OCI-LY7 (cell line): ENCODE data around the gene FKBP11. TPM values are rescaled to one million over a fixed set of nuclear protein-coding genes. Genes with fewer than 3 reads are reported as not detected.

Experiments used
- BruUV-seq: library from RNA; stranded (reverse); fragments of 400-500 nt; replicated peaks from 2 replicates; lab custom pipeline; 2021; lab: Mats Ljungman, UMichigan
- CTCF ChIA-PET: fragments of 300-600 bp; sonication (Branson Sonifier 250); formaldehyde crosslinking; loops from one replicate; lab custom pipeline; 2022; ENCODE audit warnings: antibody characterized with exemption; ENCODE audit not compliant: unreplicated experiment; lab: Charles Lee
- POLR2A ChIA-PET: fragments of 300-600 bp; sonication (Branson Sonifier 250); formaldehyde crosslinking; loops from one replicate; lab custom pipeline; 2022; ENCODE audit warnings: antibody characterized with exemption; lab: Charles Lee
- DNase-seq: peaks from one replicate; pipeline ENCODE4 v3.0.0-alpha.2; 2015; ENCODE audit warnings: low spot score
- H2AFZ ChIP-seq: fragments of 200-600 bp; sonication (generic), shearing (Covaris generic); 2 replicates; pipeline ENCODE4 v1.6.1; 2014; ENCODE audit warnings: mild to moderate bottlenecking, antibody characterized with exemption, low read length, moderate library complexity
- H3K27ac ChIP-seq: fragments of 200-600 bp; sonication (generic); 2 replicates; pipeline ENCODE4 v1.5.1; 2014; ENCODE audit warnings: mixed run types, low read depth, mild to moderate bottlenecking, moderate library complexity, low read length, inconsistent platforms; ENCODE audit not compliant: poor library complexity, severe bottlenecking
- H3K36me3 ChIP-seq: fragments of 200-600 bp; sonication (generic); 2 replicates; pipeline ENCODE4 v1.6.1; 2014; ENCODE audit warnings: mild to moderate bottlenecking, antibody characterized with exemption, low read length, moderate library complexity, mixed read lengths; ENCODE audit not compliant: insufficient read depth
- H3K4me1 ChIP-seq: fragments of 200-600 bp; sonication (generic); 2 replicates; pipeline ENCODE4 v1.5.1; 2014; ENCODE audit warnings: mild to moderate bottlenecking, low read length; ENCODE audit not compliant: insufficient read depth, poor library complexity, severe bottlenecking
- H3K4me2 ChIP-seq: fragments of 200-600 bp; sonication (generic); 2 replicates; pipeline ENCODE4 v1.6.1; 2014; ENCODE audit warnings: mild to moderate bottlenecking, low read length
- H3K4me3 ChIP-seq: fragments of 200-600 bp; sonication (generic); 2 replicates; pipeline ENCODE4 v1.5.1; 2014; ENCODE audit warnings: mild to moderate bottlenecking, low read depth, low read length; ENCODE audit not compliant: poor library complexity, severe bottlenecking
- H3K79me2 ChIP-seq: fragments of 200-600 bp; sonication (generic); 2 replicates; pipeline ENCODE4 v1.6.1; 2016; ENCODE audit warnings: low read depth, mild to moderate bottlenecking, low read length, moderate library complexity, mixed read lengths; ENCODE audit not compliant: insufficient read depth
- H3K9me2 ChIP-seq: fragments of 200-600 bp; sonication (generic); 2 replicates; pipeline ENCODE4 v1.6.1; 2016; ENCODE audit warnings: mild to moderate bottlenecking, low read length, mixed read lengths; ENCODE audit not compliant: insufficient read depth
- H3K9me3 ChIP-seq: fragments of 200-600 bp; sonication (generic); 2 replicates; pipeline ENCODE4 v1.6.1; 2014; ENCODE audit warnings: mild to moderate bottlenecking, mixed run types, low read length, mixed read lengths
- H4K20me1 ChIP-seq: fragments of 200-600 bp; sonication (generic); 2 replicates; pipeline ENCODE4 v1.6.1; 2014; ENCODE audit warnings: mild to moderate bottlenecking, antibody characterized with exemption, low read length, moderate library complexity, mixed read lengths; ENCODE audit not compliant: insufficient read depth
- CTCF ChIP-seq: fragments of 200-600 bp; sonication (generic); conservative IDR thresholded peaks from 2 replicates; pipeline ENCODE4 v1.5.1; 2014; ENCODE audit warnings: mild to moderate bottlenecking, antibody characterized with exemption, low read length, moderate library complexity, mixed read lengths
- EZH2phosphoT487 ChIP-seq: fragments of 200-600 bp; sonication (generic); IDR thresholded peaks from 2 replicates; pipeline ENCODE4 v1.6.1; 2018; ENCODE audit warnings: low read depth, borderline replicate concordance, mild to moderate bottlenecking, mixed run types, antibody characterized with exemption, low read length, moderate library complexity, mixed read lengths
- intact Hi-C: fragments of 100-400 bp; cut with micrococcal nuclease; formaldehyde crosslinking; loops from one replicate; pipeline ENCODE4 v1.10.0; 2022; ENCODE audit not compliant: unreplicated experiment
- total RNA-seq, 2 experiments: library from RNA; depleted of rRNA in 1 of 2; stranded (reverse); fragments of >200 nt in 1 of 2; shearing (Covaris generic) in 1 of 2; gene quantifications; 2 replicates each; pipeline ENCODE4 v1.2.3, GENCODE V29; 2014 to 2022

FKBP11 gene
- total RNA-seq, 2 experiments from 2014 or later = 18.7 to 66.2 TPM

GRCh38 chr12:48881686-48882314 is 43.5 kb downstream of the FKBP11 start:
- CTCF ChIA-PET = interaction anchor here (0.7 kb wide), 1 partner anchor 9 kb away, joined by 3 read pairs; no protein-coding TSS in a partner anchor
- POLR2A ChIA-PET = interaction anchor here (1.0 to 1.2 kb wide), 2 partner anchors 17 to 29 kb away, joined by 3 to 4 read pairs; no protein-coding TSS in a partner anchor

GRCh38 chr12:48880647-48881046 is 44.6 kb downstream of the FKBP11 start:
- H3K9me3 ChIP-seq = no peaks in the 10 kb centered on the region
- no TSS peak for BruUV-seq
- no peak for DNase-seq
- H3K9me2 ChIP-seq = no peaks in the 10 kb centered on the region
- ChIA-PET CTCF (interaction anchor here (1.1 kb wide), 1 partner anchor 9 kb away, joined by 3 read pairs; no protein-coding TSS in a partner anchor), POLR2A (interaction anchor here (1.0 to 1.2 kb wide), 2 partner anchors 15 to 28 kb away, joined by 3 to 4 read pairs; no protein-coding TSS in a partner anchor)
- no peaks in the 10 kb centered on the region for H3K79me2 ChIP-seq
- H3K4me2 ChIP-seq = no peak overlapping the region
- no peak for TF ChIP-seq EZH2phosphoT487
- TF ChIP-seq CTCF = no peak
- no peaks in the 10 kb centered on the region for H4K20me1 ChIP-seq
- H3K36me3 ChIP-seq = no peaks in the 10 kb centered on the region
- intact Hi-C loops = no loop called here
- H2AFZ ChIP-seq = no peak overlapping the region
- no peaks in the 10 kb centered on the region for H3K4me1 ChIP-seq
- H3K27ac ChIP-seq = no peak overlapping the region
- no peak overlapping the region for H3K4me3 ChIP-seq

More at GRCh38 chr12:48881686-48882314, 43.5 kb downstream of the FKBP11 start:
- Histone ChIP-seq H2AFZ (no peak overlapping the region), H3K4me2 (no peak overlapping the region), H3K36me3 (no peaks in the 10 kb centered on the region), H3K9me2 (no peaks in the 10 kb centered on the region), H3K79me2 (no peaks in the 10 kb centered on the region), H4K20me1 (no peaks in the 10 kb centered on the region), H3K4me1 (no peaks in the 10 kb centered on the region), H3K9me3 (no peaks in the 10 kb centered on the region), H3K4me3 (no peak overlapping the region), H3K27ac (no peak overlapping the region)
- intact Hi-C loops = no loop called here
- DNase-seq = no peak
- BruUV-seq = no TSS peak
- TF ChIP-seq CTCF (no peak), EZH2phosphoT487 (no peak)

- H3K27ac ChIP-seq = no peak overlapping the region
- H3K79me2 ChIP-seq = no peaks in the 10 kb centered on the region
- no peaks in the 10 kb centered on the region for H3K4me1 ChIP-seq
- POLR2A ChIA-PET = no interaction called here
- no TSS peak for BruUV-seq
- H3K9me3 ChIP-seq = no peaks in the 10 kb centered on the region
- no peaks in the 10 kb centered on the region for H3K36me3 ChIP-seq
- H2AFZ ChIP-seq = no peak overlapping the region
- no peak for DNase-seq
- intact Hi-C loops = no loop called here
- no peaks in the 10 kb centered on the region for H3K9me2 ChIP-seq
- TF ChIP-seq EZH2phosphoT487 = no peak
- TF ChIP-seq CTCF = no peak
- no peak overlapping the region for H3K4me2 ChIP-seq
- CTCF ChIA-PET = no interaction called here
- no peak overlapping the region for H3K4me3 ChIP-seq
- no peaks in the 10 kb centered on the region for H4K20me1 ChIP-seq
Observed at GRCh38 chr12:48878548-48878947, 46.7 kb downstream of the FKBP11 start.
